ENCODE results near the gene SIRT1.
"Not testable (repeated sequence)": the region's sequence is repeated elsewhere in the genome, so short reads cannot be mapped to it uniquely, and the experiment has no call there.

SIRT1 gene

GRCh38 chr10:67877421-67877820 lies 7.0 kb upstream of the SIRT1 start:
- not testable (repeated sequence) for DNase-seq (ENCODE audit: low read depth)

DNA sequence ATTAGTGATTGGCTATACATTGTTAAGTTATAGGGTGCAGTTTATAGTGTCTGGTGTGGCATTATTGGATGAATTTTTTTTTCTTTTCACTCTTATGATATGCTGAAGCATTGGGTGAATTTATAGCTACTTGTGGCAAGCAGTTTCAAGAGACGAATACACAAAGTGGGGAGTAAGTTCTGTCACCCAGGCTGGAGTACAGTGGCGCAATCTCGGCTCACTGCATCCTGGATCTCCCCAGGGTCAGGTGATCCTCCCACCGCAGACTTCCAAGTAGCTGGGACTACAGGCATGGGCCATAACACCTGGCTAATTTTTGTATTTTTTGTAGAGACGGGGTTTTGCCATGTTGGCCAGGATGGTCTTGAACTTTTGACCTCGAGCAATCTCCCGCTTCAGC lies 6.3 kb upstream of the SIRT1 start:
- no peak for DNase-seq (ENCODE audit: low read depth)

DNA sequence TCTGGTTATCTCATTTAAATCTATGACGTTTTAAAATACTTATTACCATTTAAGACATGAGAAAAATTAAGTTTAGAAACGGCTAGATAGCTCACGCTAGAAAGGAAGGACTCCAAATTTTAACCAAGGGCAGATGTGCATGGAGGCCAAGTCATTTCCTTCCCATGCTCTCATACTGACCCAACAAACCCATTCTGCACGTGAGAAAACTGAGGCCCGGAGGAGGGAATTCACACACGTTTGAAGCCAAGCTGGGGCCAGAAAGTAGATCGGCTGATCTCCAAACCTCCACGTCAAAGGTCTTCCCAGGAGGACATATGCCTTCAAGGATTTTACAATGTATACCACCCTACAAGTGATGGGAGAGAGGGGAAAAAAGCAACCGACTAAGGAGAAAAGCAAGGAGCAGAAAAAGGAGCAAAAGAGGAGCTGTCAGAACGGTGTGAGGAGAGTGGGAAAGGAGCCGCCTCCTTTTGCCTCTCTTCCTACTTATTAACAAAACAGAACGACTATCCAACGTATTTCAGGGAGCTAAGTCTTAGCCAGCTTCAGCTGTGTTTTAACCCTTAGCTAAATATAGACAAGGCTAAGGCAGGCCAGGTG lies 645 bp upstream of the SIRT1 start:
- DNase-seq (ENCODE audit: low read depth) = no peak

DNA sequence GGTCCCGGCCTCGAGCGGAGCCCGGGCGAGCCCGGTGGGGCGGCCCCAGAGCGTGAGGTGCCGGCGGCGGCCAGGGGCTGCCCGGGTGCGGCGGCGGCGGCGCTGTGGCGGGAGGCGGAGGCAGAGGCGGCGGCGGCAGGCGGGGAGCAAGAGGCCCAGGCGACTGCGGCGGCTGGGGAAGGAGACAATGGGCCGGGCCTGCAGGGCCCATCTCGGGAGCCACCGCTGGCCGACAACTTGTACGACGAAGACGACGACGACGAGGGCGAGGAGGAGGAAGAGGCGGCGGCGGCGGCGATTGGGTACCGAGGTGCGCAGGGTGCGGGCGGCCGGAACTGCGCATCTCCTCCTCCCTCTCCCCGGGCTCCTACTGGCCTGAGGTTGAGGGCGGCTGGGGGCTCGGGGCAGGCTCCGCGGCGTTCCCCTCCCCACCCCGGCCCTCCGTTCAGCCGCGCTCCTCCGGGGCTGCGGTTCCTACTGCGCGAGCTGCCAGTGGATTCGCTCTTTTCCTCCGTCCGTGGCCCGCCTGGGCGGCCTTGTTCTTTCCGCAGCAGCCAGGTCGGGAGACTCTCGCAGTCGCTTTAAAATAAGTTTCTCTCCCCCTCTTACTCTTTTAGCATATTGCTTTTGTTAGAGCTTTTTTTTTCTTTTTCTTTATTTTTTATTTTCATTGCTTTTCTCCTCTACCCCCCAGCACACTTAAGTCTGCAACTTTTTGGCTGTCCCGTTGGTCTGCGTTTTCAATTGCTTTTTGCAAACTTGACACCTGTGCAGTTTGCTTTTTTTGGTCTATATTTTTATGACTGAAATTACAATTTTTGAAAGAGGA lies 600 bp downstream of the SIRT1 start:
- DNase-seq (ENCODE audit: low read depth) = no peak

DNA sequence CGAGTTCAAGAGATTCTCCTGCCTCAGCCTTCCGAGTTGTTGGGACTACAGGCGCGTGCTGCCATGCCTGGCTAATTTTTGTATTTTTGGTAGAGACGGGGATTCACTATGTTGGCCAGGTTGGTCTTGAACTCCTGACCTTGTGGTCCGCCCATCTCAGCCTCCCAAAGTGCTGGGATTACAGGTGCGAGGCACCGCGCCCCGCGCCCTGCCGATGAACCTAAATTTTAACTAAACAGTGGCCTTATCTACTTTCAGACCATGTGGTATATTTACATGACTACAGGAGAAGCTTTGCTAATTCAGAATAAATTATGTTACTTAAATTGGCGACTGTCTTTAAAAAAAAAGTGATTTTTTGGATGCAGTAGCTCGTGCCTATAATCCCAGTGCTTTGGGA lies 9.2 kb downstream of the SIRT1 start:
- DNase-seq (ENCODE audit: low read depth) = no peak

DNA sequence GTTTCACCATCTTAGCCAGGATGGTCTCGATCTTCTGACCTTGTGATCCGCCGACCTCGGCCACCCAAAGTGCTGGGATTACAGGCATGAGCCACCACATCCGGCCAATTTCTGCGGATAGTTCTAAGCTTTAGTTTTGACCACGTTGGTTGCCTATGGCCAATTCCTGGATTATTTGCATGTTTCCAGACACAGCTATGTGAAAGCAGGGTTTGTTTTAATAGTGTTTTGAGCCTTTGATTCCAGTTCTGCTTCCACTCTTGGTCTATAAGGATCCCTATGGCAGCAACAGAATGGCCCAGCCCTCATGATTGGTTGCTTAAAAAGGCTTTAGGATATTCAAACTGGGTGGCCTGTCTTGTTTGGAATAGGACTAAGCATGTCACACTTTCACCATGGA lies 19.1 kb downstream of the SIRT1 start:
- no peak for DNase-seq (ENCODE audit: low read depth)

- DNase-seq (ENCODE audit: low read depth) = no peak
Observed at GRCh38 chr10:67912331-67912946, 28.0 kb downstream of the SIRT1 start.

GRCh38 chr10:67914777-67915340 lies 30.4 kb downstream of the SIRT1 start:
- no peak for DNase-seq (ENCODE audit: low read depth)

- DNase-seq (ENCODE audit: low read depth) = no peak
Observed at GRCh38 chr10:67917169-67917568, 32.7 kb downstream of the SIRT1 start.

- no peak for DNase-seq (ENCODE audit: low read depth)
Observed at GRCh38 chr10:67917679-67918078, 33.2 kb downstream of the SIRT1 start.

GRCh38 chr10:67921065-67921464 lies 36.6 kb downstream of the SIRT1 start:
- DNase-seq (ENCODE audit: low read depth) = no peak

DNA sequence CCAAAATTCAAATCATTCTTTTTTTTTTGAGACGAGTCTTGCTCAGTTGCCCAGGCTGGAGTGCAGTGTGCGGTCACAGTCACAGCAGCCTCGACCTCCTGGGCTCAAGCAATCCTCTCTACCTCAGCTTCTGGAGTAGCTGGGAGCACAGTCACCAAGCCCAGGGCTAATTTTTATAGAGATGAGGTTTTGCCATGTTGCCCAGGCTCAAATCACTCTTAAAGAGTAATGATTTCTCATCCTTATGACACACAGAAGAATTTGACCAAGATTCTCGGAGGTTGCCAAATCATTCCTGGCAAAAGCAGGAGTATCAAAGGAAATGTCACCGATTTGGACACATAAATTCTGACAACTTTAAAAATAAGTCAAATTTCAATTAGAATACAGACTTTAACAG lies 39.1 kb downstream of the SIRT1 start:
- DNase-seq (ENCODE audit: low read depth) = no peak

DNA sequence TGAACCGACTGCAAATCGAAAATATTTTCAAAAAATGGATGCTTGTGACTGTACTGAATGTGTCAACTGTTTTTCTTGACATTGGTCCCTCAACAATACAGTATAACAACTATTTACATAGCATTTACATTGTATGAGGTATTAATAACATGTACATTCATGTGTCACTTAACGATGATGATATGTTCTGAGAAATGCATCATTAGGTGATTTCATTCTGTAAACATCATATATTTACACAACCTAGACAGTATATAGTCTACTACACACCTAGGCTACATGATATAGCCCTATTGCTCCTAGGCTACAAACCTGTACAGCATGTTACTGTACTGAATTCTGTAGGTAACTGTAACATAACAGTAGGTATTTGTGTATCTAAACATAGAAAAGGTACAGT lies 39.7 kb downstream of the SIRT1 start:
- no peak for DNase-seq (ENCODE audit: low read depth)

- peak; percentile 75 for DNase-seq (ENCODE audit: low read depth)
Observed at GRCh38 chr10:67925449-67926005, 41.1 kb downstream of the SIRT1 start.

DNA sequence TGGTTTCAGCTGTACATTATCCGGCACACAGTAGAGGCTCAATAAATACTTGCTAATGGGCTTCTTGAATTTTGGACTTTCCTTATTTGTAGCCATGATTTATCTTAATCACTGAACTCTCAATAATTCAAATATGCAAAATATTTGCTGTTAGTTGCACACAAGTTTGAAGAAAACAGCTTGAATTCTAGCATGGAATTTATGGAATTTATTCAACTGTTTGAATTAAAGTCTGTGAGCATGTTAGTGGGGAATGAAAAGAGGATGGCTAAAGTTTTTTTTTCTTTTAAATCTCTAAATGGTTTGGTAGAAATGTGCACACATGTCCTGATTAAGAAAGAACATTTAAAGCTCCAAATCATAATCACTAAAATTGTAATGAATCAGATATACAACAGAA lies 42.5 kb downstream of the SIRT1 start:
- DNase-seq (ENCODE audit: low read depth) = no peak

DNA sequence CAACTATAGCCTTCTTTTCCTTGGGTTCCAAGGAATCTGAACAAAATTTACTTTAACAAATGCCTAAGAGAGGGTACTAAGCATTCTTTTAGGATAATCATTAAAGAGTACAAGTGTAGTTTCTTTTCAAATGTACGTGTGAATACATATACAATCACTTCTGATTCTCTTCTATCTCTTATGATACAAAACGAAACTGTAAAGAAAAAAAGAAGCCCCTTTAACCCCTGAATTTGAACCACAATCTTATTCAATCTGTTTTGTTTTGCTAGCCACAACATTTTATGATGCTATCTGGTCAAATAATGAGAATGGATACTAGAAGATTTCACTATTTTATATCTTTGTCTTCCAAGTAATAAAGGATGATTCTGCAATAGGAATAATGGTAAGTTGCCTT lies 48.7 kb downstream of the SIRT1 start:
- DNase-seq (ENCODE audit: low read depth) = no peak

GRCh38 chr10:67934336-67934735 lies 49.9 kb downstream of the SIRT1 start:
- DNase-seq (ENCODE audit: low read depth) = no peak

DNA sequence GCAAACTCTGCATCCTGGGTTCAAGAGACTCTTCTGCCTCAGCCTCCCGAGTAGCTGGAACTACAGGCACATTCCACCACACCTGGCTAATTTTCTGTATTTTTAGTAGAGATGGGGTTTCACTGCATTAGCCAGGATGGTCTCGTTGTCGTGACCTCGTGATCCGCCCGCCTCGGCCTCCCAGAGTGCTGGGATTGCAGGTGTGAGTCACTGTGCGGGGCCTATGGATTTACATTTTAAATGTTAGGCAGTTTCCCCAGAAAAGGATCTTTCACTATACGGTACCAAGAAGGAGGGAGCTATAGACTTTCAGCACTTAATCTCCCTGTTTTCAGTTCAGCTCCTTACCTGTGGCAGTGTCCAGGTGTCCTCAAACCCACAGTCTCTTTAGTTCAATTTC lies 50.8 kb downstream of the SIRT1 start:
- no peak for DNase-seq (ENCODE audit: low read depth)

DNA sequence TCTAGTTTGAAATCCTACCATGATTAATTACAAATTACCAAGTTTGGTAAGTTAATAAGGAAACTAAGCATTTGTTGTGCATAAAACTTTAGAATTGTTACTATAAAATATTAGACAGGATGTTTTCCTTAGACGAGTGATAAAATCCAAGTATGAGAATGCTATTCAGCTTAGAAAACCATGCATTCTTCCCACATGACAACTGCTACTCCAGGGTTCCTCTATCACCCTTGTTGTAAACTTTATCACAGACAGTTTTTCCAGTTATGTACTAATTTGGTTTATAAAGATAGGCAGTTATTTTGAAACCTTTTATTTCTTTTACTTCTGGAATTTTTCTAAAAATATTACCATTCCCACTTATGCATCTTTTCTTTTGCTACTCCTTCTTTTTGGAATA lies 52.0 kb downstream of the SIRT1 start:
- DNase-seq (ENCODE audit: low read depth) = no peak

GRCh38 chr10:67943917-67944316 lies 59.5 kb downstream of the SIRT1 start:
- DNase-seq (ENCODE audit: low read depth) = no peak

- DNase-seq (ENCODE audit: low read depth) = no peak
Observed at GRCh38 chr10:67955614-67956013, 71.2 kb downstream of the SIRT1 start.

DNA sequence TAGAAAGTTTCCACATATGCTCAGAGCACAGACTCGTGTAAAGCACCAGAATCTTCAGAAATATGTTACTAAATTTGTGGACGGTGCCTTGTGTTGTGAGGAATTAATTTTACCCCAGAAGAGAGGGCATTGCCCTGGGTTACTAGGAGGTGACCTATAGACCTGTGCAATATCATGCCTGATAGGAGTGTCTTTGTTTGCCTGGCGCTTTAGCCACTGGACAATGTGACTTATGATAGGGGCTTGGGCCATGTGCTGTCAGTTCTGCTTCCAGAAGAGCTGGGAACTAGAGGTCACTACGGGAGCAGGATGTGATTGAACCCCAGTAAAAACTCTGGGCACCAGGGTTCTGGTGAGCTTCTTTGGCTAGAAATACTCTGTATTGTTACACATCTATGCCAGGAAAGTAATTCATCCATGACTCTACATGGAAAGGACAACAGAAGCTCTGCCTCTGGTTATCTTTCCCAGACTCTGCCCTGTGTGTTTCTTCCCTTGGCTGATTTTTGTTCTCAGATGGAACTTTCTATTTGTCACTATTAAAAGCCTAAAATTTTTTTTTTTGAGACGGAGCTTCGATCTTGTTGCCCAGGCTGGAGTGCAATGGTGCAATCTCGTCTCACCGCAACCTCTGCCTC lies 75.5 kb downstream of the SIRT1 start:
- DNase-seq (ENCODE audit: low read depth) = no peak

Data from GM04503 (cell line).